T-helper 2 cell treated with Interferon-gamma antibody and Interleukin-4, amounts not matched to agents 100 ng/mL and 5 ng/mL, for 36 hours (primary cell): ENCODE measurements around the gene SZT2. TPM values are rescaled to one million over a fixed set of nuclear protein-coding genes. Genes with fewer than 3 reads are reported as not detected.
"Not testable (repeated sequence)": the region's sequence is repeated elsewhere in the genome, so short reads cannot be mapped to it uniquely, and the experiment has no call there.

Source experiments
- intact Hi-C: fragments of 100-400 bp; cut with micrococcal nuclease; formaldehyde crosslinking; loops from one replicate; pipeline ENCODE4 v1.15.1; 2023
- total RNA-seq: library from RNA; stranded (reverse); gene quantifications from 2 replicates; pipeline ENCODE4 v1.2.3, GENCODE V29; 2022

SZT2 gene
- total RNA-seq, 1 donor from 2014 or later = 77.9 TPM

DNA sequence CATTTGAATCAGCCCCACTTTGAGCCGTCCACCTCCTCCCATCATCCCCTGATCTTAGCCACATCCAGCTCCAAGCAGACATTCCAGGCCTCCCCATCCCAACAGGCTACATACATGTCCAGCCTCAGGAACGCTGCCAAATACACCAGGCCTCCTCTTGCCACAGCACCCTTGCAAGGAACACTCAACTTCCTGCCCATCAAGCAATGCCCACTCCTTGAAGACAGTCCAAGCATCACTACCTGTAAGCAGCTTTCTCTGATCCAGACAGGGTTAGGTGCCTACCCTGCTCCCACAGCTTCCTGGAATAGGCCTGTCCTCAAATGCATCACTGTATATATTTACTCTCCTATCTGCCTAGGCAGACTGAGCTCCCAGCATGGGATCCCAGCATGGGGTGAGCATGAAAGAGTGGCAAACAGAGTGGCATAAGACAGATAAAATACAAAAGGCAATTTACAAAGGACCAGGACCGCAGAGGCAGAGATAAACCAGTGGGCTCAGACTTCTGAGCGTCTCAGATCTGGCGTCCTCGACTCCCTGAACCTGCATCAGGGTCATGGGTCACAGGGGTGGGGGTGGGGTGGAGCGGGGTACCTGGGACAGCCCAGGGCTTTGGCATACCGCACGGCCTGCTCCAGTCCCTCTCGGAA lies 63.2 kb downstream of the SZT2 start:
- intact Hi-C loops = loop anchor here (5.0 kb wide), 1 partner anchor 254 kb away; the partner anchor contains the start of gene ST3GAL3

DNA sequence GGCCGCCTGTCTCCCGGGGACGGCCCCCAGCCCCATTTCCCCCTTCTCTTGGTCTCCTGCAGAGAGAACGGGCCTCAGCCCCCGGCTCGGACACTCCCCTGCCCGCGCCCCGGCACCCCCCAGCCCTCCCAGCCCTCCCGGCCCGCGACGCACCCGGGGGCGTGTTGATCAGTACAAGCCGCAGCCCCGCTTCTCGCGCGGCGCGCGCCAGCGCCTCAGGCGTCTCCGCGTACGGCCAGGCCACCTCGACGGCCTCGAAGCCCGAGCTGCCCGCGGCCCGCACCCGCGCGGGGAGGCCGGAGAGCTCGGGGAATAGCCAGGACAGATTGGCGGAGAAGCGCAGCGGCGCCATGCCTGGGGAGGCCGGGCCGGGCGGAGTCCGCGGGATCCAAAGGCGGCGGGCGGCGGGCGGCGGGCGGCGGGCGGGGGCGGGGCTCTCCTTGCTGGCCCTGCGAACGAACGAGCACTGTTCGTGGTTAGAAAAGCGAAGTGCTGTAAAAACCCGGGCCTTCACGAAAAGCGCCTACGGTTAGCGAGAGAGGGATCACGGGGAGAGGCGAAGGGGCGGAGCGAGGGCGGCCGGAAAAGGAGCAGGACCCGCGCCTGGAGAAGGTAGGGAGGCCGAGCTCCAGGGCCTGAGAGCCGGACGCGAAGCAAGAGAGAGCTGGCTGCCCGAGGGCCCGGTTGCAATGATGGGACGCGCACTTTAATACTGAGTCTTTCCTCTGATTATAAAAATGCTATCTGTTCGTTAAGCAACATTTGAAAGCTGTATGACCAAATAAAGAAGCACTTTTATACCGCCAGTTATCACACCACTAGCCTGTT lies 64.0 kb downstream of the SZT2 start, which contains the start of gene HYI:
Gene HYI (minus strand): TSS at position 490 of the 828 bp plus-strand sequence. CDS start 138 bp downstream, at position 352.
- intact Hi-C loops = loop anchor here (2.0 to 5.0 kb wide), 2 partner anchors 85 to 254 kb away; partner anchors contain the start of genes ELOVL1 and ST3GAL3

- intact Hi-C loops = loop anchor here (2.0 to 5.0 kb wide), 2 partner anchors 86 to 253 kb away; partner anchors contain the start of genes ELOVL1 and ST3GAL3
Measured at GRCh38 chr1:43454270-43455011, 64.7 kb downstream of the SZT2 start.

GRCh38 chr1:43455213-43455889 lies 65.7 kb downstream of the SZT2 start:
- intact Hi-C loops = loop anchor here (2.0 kb wide), 1 partner anchor 87 kb away; the partner anchor contains the start of gene ELOVL1

- intact Hi-C loops = not testable (repeated sequence)
Measured at GRCh38 chr1:43458379-43458778, 68.7 kb downstream of the SZT2 start.

- intact Hi-C loops = no loop called here
Measured at GRCh38 chr1:43460988-43461693, 71.4 kb downstream of the SZT2 start.

GRCh38 chr1:43463479-43463878 lies 73.8 kb downstream of the SZT2 start:
- intact Hi-C loops = no loop called here

DNA sequence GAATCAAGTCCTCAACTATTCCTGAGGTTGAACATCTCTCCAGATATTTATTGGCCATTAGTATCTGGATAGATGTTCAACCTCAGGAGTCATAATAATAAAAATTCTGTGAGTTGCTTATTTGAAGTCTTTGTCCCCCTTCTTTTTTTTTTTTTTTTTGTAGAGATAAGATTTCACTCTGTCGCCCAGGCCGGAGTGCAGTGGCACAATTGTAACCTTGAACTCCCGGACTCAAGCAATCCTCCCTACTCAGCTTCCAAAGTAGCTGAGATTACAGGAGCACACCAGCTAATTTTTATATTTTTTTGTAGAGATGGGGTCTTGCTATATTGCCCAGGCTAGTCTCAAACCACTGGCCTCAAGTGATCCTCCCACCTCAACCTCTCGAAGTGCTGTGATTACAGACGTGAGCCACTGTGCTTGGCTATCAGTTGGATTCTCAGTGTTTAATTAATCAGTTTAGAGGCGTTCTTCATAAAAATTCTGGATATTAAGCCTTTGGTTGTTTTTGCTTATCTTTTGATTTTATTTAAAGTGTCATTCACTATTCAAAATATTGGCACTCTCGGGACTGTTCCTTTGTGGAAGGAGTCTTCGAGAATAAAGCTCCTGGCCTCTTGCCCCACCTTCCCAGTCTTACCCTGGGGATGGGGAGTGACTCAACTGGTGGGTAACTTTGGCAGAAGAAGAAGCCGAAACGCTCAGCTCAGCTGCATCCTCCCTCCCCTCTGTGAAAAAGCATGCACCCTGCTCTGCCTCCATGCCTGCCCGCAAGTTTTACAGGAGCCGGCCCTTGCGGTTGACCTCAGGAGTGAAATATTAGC lies 75.2 kb downstream of the SZT2 start:
- intact Hi-C loops = no loop called here

GRCh38 chr1:43465505-43466067 lies 75.9 kb downstream of the SZT2 start:
- intact Hi-C loops = no loop called here

- intact Hi-C loops = no loop called here
Measured at GRCh38 chr1:43466403-43466802, 76.7 kb downstream of the SZT2 start.

- intact Hi-C loops = no loop called here
Measured at GRCh38 chr1:43468414-43468813, 78.7 kb downstream of the SZT2 start.

DNA sequence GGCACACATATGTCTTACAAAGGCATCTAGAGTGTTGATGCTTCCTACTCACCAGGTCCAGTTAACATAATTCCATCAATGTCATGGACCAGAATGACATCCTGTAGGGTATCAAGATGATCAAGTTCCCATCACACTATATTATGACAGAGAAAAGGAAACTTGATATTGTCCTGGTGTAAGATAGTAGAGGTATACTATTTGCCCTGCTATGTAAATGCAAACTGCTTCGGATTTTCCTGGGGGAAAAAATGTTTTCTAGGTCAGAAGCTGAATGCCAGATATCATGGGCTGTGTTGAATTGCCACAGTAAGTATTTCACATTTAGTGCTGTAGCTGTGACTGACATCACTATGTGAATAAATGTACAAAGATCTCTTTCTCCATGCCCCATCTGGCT lies 80.2 kb downstream of the SZT2 start:
- intact Hi-C loops = no loop called here

GRCh38 chr1:43472087-43472462 lies 82.4 kb downstream of the SZT2 start:
- intact Hi-C loops = no loop called here

DNA sequence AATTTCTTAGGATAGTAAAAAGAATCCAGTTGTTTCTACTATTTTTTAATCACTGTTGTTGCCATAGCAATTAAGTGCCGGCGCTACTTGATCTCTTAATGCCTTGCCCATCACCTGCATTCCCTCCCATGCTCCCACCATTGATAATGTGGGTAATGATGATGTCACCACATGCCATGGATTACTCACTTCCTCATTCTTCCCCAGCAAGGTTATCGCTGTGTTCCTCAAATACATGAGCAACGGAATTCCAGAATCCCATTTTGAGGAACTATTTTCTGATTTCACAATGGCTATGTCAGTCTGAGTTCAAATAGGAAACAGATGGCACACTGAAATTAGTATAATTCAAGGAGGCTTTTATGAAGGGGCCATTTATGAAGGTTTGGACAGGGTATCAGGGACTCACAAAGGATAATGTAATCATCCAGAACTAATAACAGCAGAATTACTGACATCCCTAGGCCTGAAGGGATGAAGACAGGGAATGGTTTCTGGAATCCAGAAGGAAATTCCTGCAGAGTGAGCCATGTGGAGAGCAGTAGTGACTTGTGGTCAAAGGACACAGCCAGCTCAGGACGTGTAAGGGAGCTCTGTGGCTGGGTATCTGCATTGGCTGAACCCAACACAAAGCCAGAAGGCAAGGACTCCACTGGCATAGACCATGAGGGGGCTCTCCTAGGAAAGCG lies 82.9 kb downstream of the SZT2 start:
- intact Hi-C loops = not testable (repeated sequence)

GRCh38 chr1:43473463-43473862 lies 83.8 kb downstream of the SZT2 start:
- intact Hi-C loops = no loop called here

GRCh38 chr1:43475611-43476401 lies 86.1 kb downstream of the SZT2 start:
- intact Hi-C loops = not testable (repeated sequence)

DNA sequence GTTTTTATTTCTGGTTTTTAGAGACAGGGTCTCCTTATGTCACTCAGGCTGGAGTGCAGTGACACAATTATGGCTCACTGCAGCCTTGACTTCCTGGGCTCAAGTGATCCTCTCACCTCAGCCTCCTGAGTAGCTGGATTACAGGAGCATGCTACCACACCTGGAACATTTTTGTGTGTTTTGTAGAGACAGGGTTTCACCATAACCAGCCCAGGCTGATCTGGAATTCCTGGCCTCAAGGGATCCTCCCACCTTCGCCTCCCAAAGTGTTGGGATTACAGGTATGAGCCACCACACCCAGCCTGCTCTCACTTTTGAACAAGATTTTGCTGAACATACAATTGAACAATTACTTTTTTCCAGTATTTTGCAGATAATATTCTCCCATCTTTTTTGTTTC lies 88.0 kb downstream of the SZT2 start:
- intact Hi-C loops = no loop called here

- intact Hi-C loops = no loop called here
Measured at GRCh38 chr1:43479414-43479813, 89.7 kb downstream of the SZT2 start.
